Measurements from ENCODE around the gene DNM2.

Gene DNM2

GRCh38 chr19:10769533-10770491 is 51.9 kb downstream of the DNM2 start:
- FAIRE-seq (no peak), DNase-seq (ENCODE audit: low spot score) (no peak)

GRCh38 chr19:10773969-10774368 is 56.1 kb downstream of the DNM2 start:
- FAIRE-seq = no peak
- DNase-seq (ENCODE audit: low spot score) = no peak

- FAIRE-seq = no peak
- DNase-seq (ENCODE audit: low spot score) = no peak
Measured at GRCh38 chr19:10774893-10775292, 57.0 kb downstream of the DNM2 start.

GRCh38 chr19:10776900-10777650 is 59.2 kb downstream of the DNM2 start:
- FAIRE-seq (no peak), DNase-seq (ENCODE audit: low spot score) (no peak)

- FAIRE-seq (no peak), DNase-seq (ENCODE audit: low spot score) (no peak)
Measured at GRCh38 chr19:10780368-10780767, 62.5 kb downstream of the DNM2 start.

GRCh38 chr19:10782795-10783194 is 64.9 kb downstream of the DNM2 start:
- DNase-seq (ENCODE audit: low spot score) (no peak), FAIRE-seq (no peak)

- DNase-seq (ENCODE audit: low spot score) (no peak), FAIRE-seq (no peak)
Measured at GRCh38 chr19:10784257-10784656, 66.4 kb downstream of the DNM2 start.

GRCh38 chr19:10788146-10788545 is 70.3 kb downstream of the DNM2 start:
- DNase-seq (ENCODE audit: low spot score) (no peak), FAIRE-seq (no peak)

- DNase-seq (ENCODE audit: low spot score) = no peak
- FAIRE-seq = no peak
Measured at GRCh38 chr19:10789866-10790265, 72.0 kb downstream of the DNM2 start.

- DNase-seq (ENCODE audit: low spot score) (no peak), FAIRE-seq (no peak)
Measured at GRCh38 chr19:10796653-10797052, 78.8 kb downstream of the DNM2 start.

- no peak for FAIRE-seq
Measured at GRCh38 chr19:10797078-10797477, 79.2 kb downstream of the DNM2 start.

GRCh38 chr19:10797541-10798256 is 79.8 kb downstream of the DNM2 start:
- no peak for FAIRE-seq
- no peak for DNase-seq (ENCODE audit: low spot score)

More at GRCh38 chr19:10797078-10797477, 79.2 kb downstream of the DNM2 start:
- no peak for DNase-seq (ENCODE audit: low spot score)

GRCh38 chr19:10800488-10800887 is 82.6 kb downstream of the DNM2 start:
- DNase-seq (ENCODE audit: low spot score) (no peak), FAIRE-seq (no peak)

GRCh38 chr19:10802479-10802878 is 84.6 kb downstream of the DNM2 start:
- no peak for DNase-seq (ENCODE audit: low spot score)
- no peak for FAIRE-seq

- DNase-seq (ENCODE audit: low spot score) (no peak), FAIRE-seq (no peak)
Measured at GRCh38 chr19:10803252-10803651, 85.4 kb downstream of the DNM2 start.

- no peak for FAIRE-seq
- no peak for DNase-seq (ENCODE audit: low spot score)
Measured at GRCh38 chr19:10805065-10805757, 87.3 kb downstream of the DNM2 start.

GRCh38 chr19:10805758-10806247 is 87.9 kb downstream of the DNM2 start:
- DNase-seq (ENCODE audit: low spot score) (no peak), FAIRE-seq (no peak)

- no peak for DNase-seq (ENCODE audit: low spot score)
- no peak for FAIRE-seq
Measured at GRCh38 chr19:10808937-10809649, 91.2 kb downstream of the DNM2 start.

- DNase-seq (ENCODE audit: low spot score) (no peak), FAIRE-seq (no peak)
Measured at GRCh38 chr19:10809651-10810285, 91.9 kb downstream of the DNM2 start.
